Liver (tissue), 9 donors: Measurements from ENCODE around the gene CNIH2. TPM values are rescaled to one million over a fixed set of nuclear protein-coding genes. Genes with fewer than 3 reads are reported as not detected.

ENCODE experiments used
- DNase-seq: peaks from one replicate; pipeline ENCODE4 v3.0.0-alpha.2; 2017; ENCODE audit warnings: low spot score
- H3K27ac ChIP-seq, 2 donors: one replicate each; pipeline ENCODE4 v1.7.0; 2013; ENCODE audit warnings: inconsistent platforms in 2 of 2, low read length in 2 of 2, control low read depth in 1 of 2, low read depth in 1 of 2, mild to moderate bottlenecking in 1 of 2
- H3K27me3 ChIP-seq, 4 donors: one replicate each; pipeline versions ENCODE4 v1.6.1 to v1.7.0; 2013; ENCODE audit warnings: low read length in 3 of 4, inconsistent platforms in 1 of 4, mild to moderate bottlenecking in 1 of 4, moderate library complexity in 1 of 4; ENCODE audit not compliant: control insufficient read depth in 4 of 4, insufficient read depth in 4 of 4
- H3K36me3 ChIP-seq, 4 donors: one replicate each; pipeline versions ENCODE4 v1.6.1 to v1.7.0; 2013; ENCODE audit warnings: low read length in 3 of 4, mild to moderate bottlenecking in 3 of 4, low read depth in 1 of 4, moderate library complexity in 1 of 4; ENCODE audit not compliant: control insufficient read depth in 4 of 4, insufficient read depth in 3 of 4
- H3K4me1 ChIP-seq, 4 donors: one replicate each; pipeline versions ENCODE4 v1.6.1 to v1.7.0; 2013; ENCODE audit warnings: low read length in 3 of 4, mild to moderate bottlenecking in 3 of 4, moderate library complexity in 1 of 4; ENCODE audit not compliant: control insufficient read depth in 4 of 4, insufficient read depth in 4 of 4
- H3K4me3 ChIP-seq, 3 donors: one replicate each; pipeline versions ENCODE4 v1.6.1 to v1.7.0; 2013; ENCODE audit warnings: low read length in 3 of 3, control low read depth in 1 of 3, low read depth in 1 of 3, mild to moderate bottlenecking in 1 of 3
- H3K9ac ChIP-seq, 2 donors: one replicate each; pipeline ENCODE4 v1.7.0; 2013; ENCODE audit warnings: low read length in 2 of 2, mild to moderate bottlenecking in 2 of 2, moderate library complexity in 2 of 2, control low read depth in 1 of 2, low read depth in 1 of 2
- H3K9me3 ChIP-seq, 4 donors: one replicate each; pipeline versions ENCODE4 v1.6.1 to v1.7.0; 2013; ENCODE audit warnings: low read length in 3 of 4; ENCODE audit not compliant: control insufficient read depth in 4 of 4
- ATF3 ChIP-seq: IDR thresholded peaks from 2 replicates; pipeline ENCODE4 v1.6.1; 2016; ENCODE audit warnings: antibody characterized with exemption
- CTCF ChIP-seq: fragments of 150-350 bp; IDR thresholded peaks from 2 replicates; pipeline ENCODE4 v1.5.1; 2017; ENCODE audit warnings: improper control_type of control experiment, low read depth, low read length; ENCODE audit not compliant: missing input control
- EGR1 ChIP-seq, 2 donors: IDR thresholded peaks; 2 replicates each; pipeline ENCODE4 v1.6.1; 2016 to 2018; ENCODE audit warnings: antibody characterized with exemption in 2 of 2, low read depth in 2 of 2
- FOXA2 ChIP-seq: IDR thresholded peaks from 2 replicates; pipeline ENCODE4 v1.6.1; 2016; ENCODE audit warnings: antibody characterized with exemption
- GABPA ChIP-seq, 2 donors: IDR thresholded peaks in 1 of 2; conservative IDR thresholded peaks in 1 of 2; 2 replicates each; pipeline ENCODE4 v1.6.1; 2016; ENCODE audit warnings: antibody characterized with exemption in 2 of 2, mild to moderate bottlenecking in 1 of 2, moderate library complexity in 1 of 2
- HNF4A ChIP-seq, 2 donors: conservative IDR thresholded peaks; 2 replicates each; pipeline ENCODE4 v1.6.1; 2016; ENCODE audit warnings: antibody characterized with exemption in 2 of 2, mild to moderate bottlenecking in 2 of 2
- HNF4G ChIP-seq: IDR thresholded peaks from 2 replicates; pipeline ENCODE4 v1.6.1; 2016; ENCODE audit warnings: antibody characterized with exemption
- JUND ChIP-seq, 2 donors: IDR thresholded peaks; 2 replicates each; pipeline ENCODE4 v1.6.1; 2016; ENCODE audit warnings: antibody characterized with exemption in 2 of 2
- NR2F2 ChIP-seq: IDR thresholded peaks from 2 replicates; pipeline ENCODE4 v1.6.1; 2016; ENCODE audit warnings: antibody characterized with exemption
- RAD21 ChIP-seq, 2 donors: IDR thresholded peaks; 2 replicates each; pipeline ENCODE4 v1.6.1; 2016; ENCODE audit warnings: antibody characterized with exemption in 2 of 2, mild to moderate bottlenecking in 2 of 2
- RXRA ChIP-seq, 2 donors: IDR thresholded peaks; 2 replicates each; pipeline ENCODE4 v1.6.1; 2017 to 2018; ENCODE audit warnings: antibody characterized with exemption in 2 of 2, mild to moderate bottlenecking in 1 of 2
- SP1 ChIP-seq: IDR thresholded peaks from 2 replicates; pipeline ENCODE4 v1.6.1; 2018; ENCODE audit warnings: antibody characterized with exemption, mild to moderate bottlenecking
- TAF1 ChIP-seq: conservative IDR thresholded peaks from 2 replicates; pipeline ENCODE4 v1.6.1; 2016; ENCODE audit warnings: antibody characterized with exemption, mild to moderate bottlenecking
- YY1 ChIP-seq: IDR thresholded peaks from 2 replicates; pipeline ENCODE4 v1.6.1; 2016; ENCODE audit warnings: antibody characterized with exemption, mild to moderate bottlenecking
- ZBTB33 ChIP-seq: IDR thresholded peaks from 2 replicates; pipeline ENCODE4 v1.6.1; 2016; ENCODE audit warnings: antibody characterized with exemption
- WGBS: extraction: QIAGEN DNeasy Blood & Tissue Kit; methylation state at CpG from one replicate; pipeline ENCODE4 v1.1.7; 2013; 5-methylcytosine and 5-hydroxymethylcytosine counted together
- polyA plus RNA-seq, 2 donors: library from polyadenylated mRNA; stranded (reverse) in 1 of 2; unstranded in 1 of 2; fragments of 200-250 nt in 1 of 2; fragments of >200 nt in 1 of 2; fragmentation: Nextera tagmentation in 1 of 2; extraction: Ambion mirVana in 1 of 2; gene quantifications; one replicate each; pipeline versions ENCODE4 v1.2.1 to v1.2.3, GENCODE V29; 2013 to 2015
- total RNA-seq, 2 donors: library from RNA; depleted of rRNA; stranded (reverse); fragments of >200 nt; gene quantifications; one replicate each; pipeline ENCODE4 v1.2.3, GENCODE V29; 2014
- donor health status: healthy.
- donor health status: healthy.
- donor health status: healthy.
- donor health status: healthy.
- donor health status: healthy.

Gene CNIH2
- total and polyA plus RNA-seq, 4 donors = 0.07 TPM; not detected in 3

GRCh38 chr11:66328031-66328301, 50.0 kb downstream of the CNIH2 start:
- DNase-seq = no peak
- H3K27me3 ChIP-seq = no peaks in the 10 kb centered on the region
- H3K4me3 ChIP-seq = no peak overlapping the region
- H3K27ac ChIP-seq = no peak overlapping the region
- no peaks in the 10 kb centered on the region for H3K36me3 ChIP-seq
- no peak overlapping the region for H3K9ac ChIP-seq
- no peaks in the 10 kb centered on the region for H3K9me3 ChIP-seq
- peaks cover 2 to 9% (median 4%) of the 10 kb centered on the region in 4 donors for H3K4me1 ChIP-seq
- 65% methylated on average over 3 of the region's 3 CpGs for WGBS
- TF ChIP-seq FOXA2 (no peak), JUND (IDR thresholded peaks at IDR 0.05) (no peak), HNF4G (no peak)

- Histone ChIP-seq H3K4me1 (peaks cover 2 to 9% (median 4%) of the 10 kb centered on the region in 4 donors), H3K27me3 (no peaks in the 10 kb centered on the region), H3K9me3 (no peaks in the 10 kb centered on the region), H3K36me3 (no peaks in the 10 kb centered on the region), H3K27ac (no peak overlapping the region), H3K4me3 (no peak overlapping the region), H3K9ac (no peak overlapping the region)
- peak; percentile 85 for DNase-seq
- TF ChIP-seq ATF3 (no peak), CTCF (peak; percentile 90), GABPA (IDR thresholded peaks at IDR 0.05 in 1 of 2, conservative IDR thresholded peaks at IDR 0.05 in 1 of 2) (no peak), SP1 (peak; percentile 61), RAD21 (IDR thresholded peaks at IDR 0.05) (peak; percentile 90 to 96), HNF4A (conservative IDR thresholded peaks at IDR 0.05) (no peak), EGR1 (IDR thresholded peaks at IDR 0.05; ENCODE audit: low read depth in 2 of 2) (no peak), YY1 (peak; percentile 38), RXRA (IDR thresholded peaks at IDR 0.05) (peak in 1 of 2 donors; percentile 54), HNF4G (peak; percentile 11), NR2F2 (peak; percentile 33), ZBTB33 (no peak)
- WGBS = 10% methylated on average over 19 of the region's 19 CpGs
Observed at GRCh38 chr11:66328302-66329144, 50.5 kb downstream of the CNIH2 start.

- Histone ChIP-seq H3K27me3 (no peaks in the 10 kb centered on the region), H3K36me3 (no peaks in the 10 kb centered on the region), H3K27ac (no peak overlapping the region), H3K9me3 (no peaks in the 10 kb centered on the region), H3K9ac (no peak overlapping the region), H3K4me1 (peaks cover 2 to 9% (median 4%) of the 10 kb centered on the region in 4 donors), H3K4me3 (no peak overlapping the region)
- no peak for DNase-seq
- 94% methylated on average over 3 of the region's 3 CpGs for WGBS
- TF ChIP-seq JUND (IDR thresholded peaks at IDR 0.05) = no peak
- TF ChIP-seq TAF1 = no peak
- no peak for TF ChIP-seq FOXA2
- TF ChIP-seq ATF3 = no peak
- no peak for TF ChIP-seq HNF4G
- TF ChIP-seq RXRA (IDR thresholded peaks at IDR 0.05) = no peak
- TF ChIP-seq NR2F2 = no peak
- TF ChIP-seq HNF4A (conservative IDR thresholded peaks at IDR 0.05) = no peak
- TF ChIP-seq CTCF = no peak
- TF ChIP-seq GABPA (IDR thresholded peaks at IDR 0.05 in 1 of 2, conservative IDR thresholded peaks at IDR 0.05 in 1 of 2) = no peak
- TF ChIP-seq SP1 = no peak
Observed at GRCh38 chr11:66329165-66329673, 51.2 kb downstream of the CNIH2 start.
